DOHH2 (cell line): ENCODE measurements around the gene AKAP7.

Experiments
- H3F3A ChIP-seq: fragments of 200-600 bp; sonication (generic), shearing (Covaris generic); 2 replicates; pipeline ENCODE4 v1.6.0; 2016; ENCODE audit warnings: antibody characterized with exemption, mild to moderate bottlenecking; ENCODE audit not compliant: control insufficient read depth, insufficient read depth
- H3K27ac ChIP-seq: fragments of 200-600 bp; sonication (generic); 2 replicates; pipeline ENCODE4 v1.5.1; 2014; ENCODE audit warnings: low read depth, mild to moderate bottlenecking, low read length, moderate library complexity
- H3K27me3 ChIP-seq: fragments of 200-600 bp; sonication (generic); 2 replicates; pipeline ENCODE4 v1.6.1; 2014; ENCODE audit warnings: mild to moderate bottlenecking, low read length, mixed read lengths; ENCODE audit not compliant: control insufficient read depth
- H3K36me3 ChIP-seq: fragments of 200-600 bp; sonication (generic); 2 replicates; pipeline ENCODE4 v1.6.1; 2014; ENCODE audit warnings: mild to moderate bottlenecking, low read length, moderate library complexity, mixed read lengths; ENCODE audit not compliant: control insufficient read depth
- H3K4me1 ChIP-seq: fragments of 200-600 bp; sonication (generic); 2 replicates; pipeline ENCODE4 v1.6.1; 2014; ENCODE audit warnings: mild to moderate bottlenecking, low read length, mixed read lengths; ENCODE audit not compliant: control insufficient read depth
- H3K4me2 ChIP-seq: fragments of 200-600 bp; sonication (generic); 2 replicates; pipeline ENCODE4 v1.6.0; 2014; ENCODE audit warnings: mild to moderate bottlenecking, low read length, moderate library complexity
- H3K4me3 ChIP-seq: fragments of 200-600 bp; sonication (generic); 2 replicates; pipeline ENCODE4 v1.5.1; 2014; ENCODE audit warnings: mild to moderate bottlenecking, low read length, mixed read lengths
- H3K79me2 ChIP-seq: fragments of 200-600 bp; sonication (generic); 2 replicates; pipeline ENCODE4 v1.6.1; 2014; ENCODE audit warnings: mild to moderate bottlenecking, low read length, mixed read lengths; ENCODE audit not compliant: control insufficient read depth
- H3K9me2 ChIP-seq: fragments of 200-600 bp; sonication (generic); replicated peaks from 2 replicates; pipeline ENCODE4 v1.6.1; 2014; ENCODE audit warnings: mild to moderate bottlenecking, low read length, mixed read lengths; ENCODE audit not compliant: control insufficient read depth
- H3K9me3 ChIP-seq: fragments of 200-600 bp; sonication (generic); 2 replicates; pipeline ENCODE4 v1.6.1; 2014; ENCODE audit warnings: antibody characterized with exemption, low read length, mixed read lengths; ENCODE audit not compliant: control insufficient read depth, insufficient read depth
- H4K20me1 ChIP-seq: fragments of 200-600 bp; sonication (generic); 2 replicates; pipeline ENCODE4 v1.6.0; 2014; ENCODE audit warnings: low read depth, mild to moderate bottlenecking, antibody characterized with exemption, low read length, moderate library complexity; ENCODE audit not compliant: control insufficient read depth, insufficient read depth
- CTCF ChIP-seq: fragments of 200-600 bp; sonication (generic); IDR thresholded peaks from one replicate; pipeline ENCODE4 v1.5.1; 2014; ENCODE audit warnings: antibody characterized with exemption, mild to moderate bottlenecking, low read depth, low read length; ENCODE audit not compliant: poor library complexity, severe bottlenecking
- EZH2phosphoT487 ChIP-seq: fragments of 200-600 bp; sonication (generic); IDR thresholded peaks from 2 replicates; pipeline ENCODE4 v1.6.1; 2017; ENCODE audit warnings: borderline replicate concordance, mild to moderate bottlenecking, antibody characterized with exemption, low read length, moderate library complexity, mixed read lengths

AKAP7 gene

GRCh38 chr6:131262060-131262459 is 126.8 kb downstream of the AKAP7 start:
- no peaks in the 10 kb centered on the region for H3K9me3 ChIP-seq
- H3K79me2 ChIP-seq, result no peaks in the 10 kb centered on the region
- H3K27me3 ChIP-seq, result no peaks in the 10 kb centered on the region
- no peak overlapping the region for H3K27ac ChIP-seq
- H3K4me1 ChIP-seq, result no peaks in the 10 kb centered on the region
- no peak overlapping the region for H3K4me2 ChIP-seq
- TF ChIP-seq CTCF, result no peak
- TF ChIP-seq EZH2phosphoT487, result no peak
- no peak overlapping the region for H3K4me3 ChIP-seq
- H3K36me3 ChIP-seq, result no peaks in the 10 kb centered on the region
- H3K9me2 ChIP-seq, result no peaks in the 10 kb centered on the region
- H4K20me1 ChIP-seq, result no peaks in the 10 kb centered on the region
- no peaks in the 10 kb centered on the region for H3F3A ChIP-seq

GRCh38 chr6:131265939-131266338 is 130.7 kb downstream of the AKAP7 start:
- Histone ChIP-seq H3K4me2 (no peak overlapping the region), H3F3A (no peaks in the 10 kb centered on the region), H3K36me3 (no peaks in the 10 kb centered on the region), H3K9me3 (no peaks in the 10 kb centered on the region), H4K20me1 (no peaks in the 10 kb centered on the region), H3K27ac (no peak overlapping the region), H3K27me3 (no peaks in the 10 kb centered on the region), H3K79me2 (no peaks in the 10 kb centered on the region), H3K4me3 (no peak overlapping the region), H3K4me1 (no peaks in the 10 kb centered on the region), H3K9me2 (no peaks in the 10 kb centered on the region)
- TF ChIP-seq EZH2phosphoT487 (no peak), CTCF (no peak)

GRCh38 chr6:131268303-131268702 is 133.0 kb downstream of the AKAP7 start:
- H3K36me3 ChIP-seq, result no peaks in the 10 kb centered on the region

More at GRCh38 chr6:131268303-131268702, 133.0 kb downstream of the AKAP7 start:
- no peaks in the 10 kb centered on the region for H3K79me2 ChIP-seq
- no peak overlapping the region for H3K27ac ChIP-seq
- no peaks in the 10 kb centered on the region for H3K4me1 ChIP-seq
- H3K9me3 ChIP-seq, result no peaks in the 10 kb centered on the region
- no peak overlapping the region for H3K4me2 ChIP-seq
- no peaks in the 10 kb centered on the region for H3K27me3 ChIP-seq
- no peak overlapping the region for H3K4me3 ChIP-seq
- H4K20me1 ChIP-seq, result no peaks in the 10 kb centered on the region
- H3F3A ChIP-seq, result no peaks in the 10 kb centered on the region
- no peaks in the 10 kb centered on the region for H3K9me2 ChIP-seq
- no peak for TF ChIP-seq EZH2phosphoT487
- no peak for TF ChIP-seq CTCF
